Measurements from ENCODE around the gene GCNT1.
A peak's percentile ranks its signal among the peaks of the same experiment; 100 is the strongest.
"Not testable (repeated sequence)": the region's sequence is repeated elsewhere in the genome, so short reads cannot be mapped to it uniquely, and the experiment has no call there.

GCNT1 gene

GRCh38 chr9:76444322-76444929, 14.6 kb upstream of the GCNT1 start:
- no peak for DNase-seq

DNA sequence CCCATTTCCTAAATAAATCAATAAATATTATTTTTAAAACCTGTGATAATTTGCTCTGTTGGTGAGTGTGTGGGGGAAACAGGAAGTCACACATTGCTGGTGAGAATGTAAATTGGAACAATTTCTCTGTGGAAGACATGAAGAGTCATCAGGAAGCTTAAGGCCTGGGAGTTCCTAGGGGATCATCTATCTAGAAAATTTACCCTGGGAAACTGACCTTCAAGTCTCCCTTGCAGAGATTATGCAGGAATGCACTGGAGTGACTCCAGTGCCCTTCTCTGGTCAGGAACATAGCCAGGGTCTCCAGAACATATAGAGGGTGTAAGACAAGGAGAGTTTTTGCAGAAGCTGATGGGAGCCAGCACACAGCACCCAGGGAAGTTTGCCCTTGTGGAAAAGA, 13.0 kb upstream of the GCNT1 start:
- DNase-seq: no peak

- DNase-seq: no peak
Observed at GRCh38 chr9:76448501-76448900, 10.5 kb upstream of the GCNT1 start.

GRCh38 chr9:76451234-76451633, 7.7 kb upstream of the GCNT1 start:
- peak in 1 of 2 donors; percentile 25 for DNase-seq

DNA sequence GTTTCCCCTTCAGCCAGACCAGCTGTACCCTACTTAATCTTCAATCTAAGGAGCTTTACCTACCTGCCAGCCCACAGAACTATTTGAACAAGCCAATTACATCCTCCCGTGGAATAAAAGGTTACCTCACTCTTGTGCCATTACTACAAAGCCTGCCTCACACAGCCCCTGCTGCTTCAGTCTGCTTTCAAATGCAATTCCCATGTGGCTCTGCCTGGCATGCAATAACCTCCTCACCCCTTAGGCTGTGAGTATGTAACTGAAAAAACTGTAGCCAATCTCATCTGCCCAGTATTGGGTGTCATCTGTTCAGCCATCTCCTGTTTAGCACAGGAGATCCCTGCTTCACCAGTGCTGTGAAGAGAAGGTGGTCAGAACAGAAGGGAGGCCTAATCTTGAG, 6.1 kb upstream of the GCNT1 start:
- DNase-seq: no peak

GRCh38 chr9:76453785-76454184, 5.2 kb upstream of the GCNT1 start:
- DNase-seq: peak in 1 of 2 donors; percentile 63

- DNase-seq: no peak
Observed at GRCh38 chr9:76454311-76454710, 4.7 kb upstream of the GCNT1 start.

DNA sequence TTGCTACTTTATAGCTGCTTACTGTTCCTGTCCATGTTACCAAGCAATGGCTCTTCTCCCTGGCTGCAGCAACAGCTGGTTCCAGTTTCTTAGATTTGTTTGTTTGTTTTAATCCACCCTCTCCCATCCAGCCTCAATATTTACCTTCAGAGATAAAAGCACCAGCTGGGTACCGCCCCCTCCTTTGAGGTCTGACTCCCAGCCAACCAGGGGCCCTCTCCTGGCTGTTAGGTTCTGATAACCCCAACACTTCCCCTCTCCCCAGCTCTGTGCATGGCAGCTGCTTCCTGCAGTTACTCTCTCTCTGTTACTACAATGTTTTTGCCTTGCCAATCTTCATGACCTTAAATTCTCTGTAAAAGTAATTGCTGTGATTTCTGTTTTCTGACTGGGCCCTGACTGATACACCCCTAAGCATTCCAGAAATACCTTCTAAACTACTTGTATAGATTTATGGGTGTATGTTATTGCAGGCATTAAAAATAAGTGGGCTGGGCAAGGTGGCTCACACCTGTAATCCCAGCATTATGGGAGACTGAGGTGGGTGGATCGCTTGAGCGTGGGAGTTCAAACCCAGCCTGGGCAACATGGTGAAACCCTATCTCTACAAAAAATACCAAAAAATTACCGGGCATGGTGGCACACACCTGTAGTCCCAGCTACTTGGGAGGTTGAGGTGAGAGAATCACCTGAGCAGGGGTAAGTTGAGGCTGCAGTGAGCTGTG, 2.6 kb upstream of the GCNT1 start:
- peak in 1 of 2 donors; percentile 25 for DNase-seq

- peak; percentile 37 to 38 for DNase-seq
Observed at GRCh38 chr9:76459694-76460635, 983 bp downstream of the GCNT1 start.

DNA sequence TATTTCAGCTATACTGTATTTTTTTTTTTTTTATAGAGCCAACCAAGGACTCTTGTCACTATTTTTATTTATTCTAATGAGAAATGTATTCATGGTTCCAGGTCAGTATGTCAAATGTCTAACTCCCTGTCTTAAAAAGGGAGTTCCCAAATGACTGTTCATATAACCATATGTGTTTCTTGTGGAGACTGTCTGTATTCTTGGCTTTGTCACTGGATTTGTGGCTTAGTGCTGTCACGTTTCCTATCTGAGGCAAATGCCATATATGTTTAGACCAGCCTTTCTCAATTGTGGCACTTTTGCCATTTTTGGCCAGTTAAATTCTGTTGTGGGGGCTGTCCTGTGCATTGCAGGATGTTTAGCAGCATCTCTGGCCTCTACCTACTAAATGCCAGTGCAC, 3.1 kb downstream of the GCNT1 start:
- no peak for DNase-seq

DNA sequence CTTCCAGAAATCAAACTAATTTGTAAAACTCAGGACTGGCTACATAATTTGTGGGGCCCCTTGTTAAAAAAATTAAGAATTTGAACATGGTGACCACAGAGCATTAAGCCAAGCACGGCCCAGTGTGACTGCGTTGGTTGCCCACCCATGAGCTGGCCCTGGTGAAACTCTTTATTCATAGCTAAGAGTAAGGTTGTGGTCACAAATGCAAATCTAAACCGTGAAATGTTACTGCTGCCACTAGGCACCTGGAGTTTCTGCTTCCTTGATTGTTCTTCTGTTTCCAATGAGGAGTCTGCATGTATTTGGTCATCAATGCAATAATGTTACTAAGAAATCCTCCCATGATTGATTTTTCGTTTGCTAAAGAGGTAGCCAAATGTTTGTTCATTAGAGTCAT, 4.2 kb downstream of the GCNT1 start:
- DNase-seq: no peak

- DNase-seq: no peak
Observed at GRCh38 chr9:76464706-76465105, 5.7 kb downstream of the GCNT1 start.

GRCh38 chr9:76465442-76466298, 6.7 kb downstream of the GCNT1 start:
- no peak for DNase-seq

GRCh38 chr9:76466299-76466605, 7.3 kb downstream of the GCNT1 start:
- DNase-seq: no peak

DNA sequence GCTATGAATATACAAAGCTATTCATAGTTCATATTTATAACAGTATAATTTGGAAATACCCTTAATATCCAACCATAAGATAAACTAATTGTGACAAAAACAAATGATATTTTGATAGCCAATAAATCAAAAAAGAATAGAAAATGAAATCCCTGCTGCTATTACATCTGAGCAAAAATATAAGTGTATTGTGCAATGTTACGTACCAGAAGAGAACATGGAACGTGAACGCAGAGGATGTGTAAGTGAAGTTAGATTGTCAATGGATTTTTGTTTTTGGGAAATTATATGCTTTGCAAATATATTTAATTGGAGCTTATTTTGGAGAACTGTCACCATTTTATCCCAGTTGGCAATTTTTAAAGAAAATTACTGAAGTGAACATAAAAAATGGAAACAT, 15.4 kb downstream of the GCNT1 start:
- no peak for DNase-seq

- peak; percentile 65 to 90 for DNase-seq
Observed at GRCh38 chr9:76475686-76476085, 16.7 kb downstream of the GCNT1 start.

DNA sequence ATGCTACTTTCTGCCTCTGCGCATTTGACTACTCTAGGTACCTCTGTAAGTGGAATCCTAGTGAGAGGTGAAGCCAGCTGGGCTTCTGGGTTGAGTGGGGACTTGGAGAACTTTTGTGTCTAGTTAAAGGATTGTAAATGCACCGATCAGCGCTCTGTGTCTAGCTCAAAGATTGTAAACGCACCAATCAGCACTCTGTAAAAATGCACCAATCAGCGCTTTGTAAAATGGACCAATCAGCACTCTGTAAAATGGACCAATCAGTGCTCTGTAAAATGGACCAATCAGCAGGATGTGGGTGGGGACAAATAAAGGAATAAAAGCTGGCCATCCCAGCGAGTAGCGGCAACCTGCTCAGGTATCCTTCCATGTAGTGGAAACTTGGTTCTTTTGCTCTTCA, 18.8 kb downstream of the GCNT1 start:
- DNase-seq: not testable (repeated sequence)

- no peak for DNase-seq
Observed at GRCh38 chr9:76478226-76478625, 19.2 kb downstream of the GCNT1 start.

- DNase-seq: not testable (repeated sequence)
Observed at GRCh38 chr9:76479337-76479736, 20.4 kb downstream of the GCNT1 start.

DNA sequence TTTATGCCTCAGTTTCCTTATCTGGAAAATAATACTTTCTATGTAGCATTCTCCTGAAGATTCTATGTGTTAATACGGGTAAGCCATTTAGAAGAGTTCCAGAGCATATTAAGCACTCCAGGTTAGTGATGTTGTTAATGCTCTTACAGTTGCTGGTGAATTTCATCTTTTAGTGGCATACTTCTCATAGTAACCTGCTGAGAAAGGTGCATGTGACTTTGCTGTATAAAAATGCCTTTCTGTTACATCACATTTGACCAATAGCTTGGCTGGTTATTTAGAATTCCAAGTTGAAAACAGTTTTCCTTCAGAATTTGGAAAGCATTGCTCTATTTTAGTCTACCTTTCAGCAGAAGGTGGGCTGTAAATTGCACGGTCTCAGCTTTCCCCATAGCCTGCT, 27.2 kb downstream of the GCNT1 start:
- DNase-seq: no peak

- DNase-seq: no peak
Observed at GRCh38 chr9:76490249-76490990, 31.4 kb downstream of the GCNT1 start.

GRCh38 chr9:76491056-76491455, 32.1 kb downstream of the GCNT1 start:
- peak; percentile 5 to 7 for DNase-seq

Measured in inflammatory macrophage (primary cell).